ENCODE data around the gene PYGO2.

DNA sequence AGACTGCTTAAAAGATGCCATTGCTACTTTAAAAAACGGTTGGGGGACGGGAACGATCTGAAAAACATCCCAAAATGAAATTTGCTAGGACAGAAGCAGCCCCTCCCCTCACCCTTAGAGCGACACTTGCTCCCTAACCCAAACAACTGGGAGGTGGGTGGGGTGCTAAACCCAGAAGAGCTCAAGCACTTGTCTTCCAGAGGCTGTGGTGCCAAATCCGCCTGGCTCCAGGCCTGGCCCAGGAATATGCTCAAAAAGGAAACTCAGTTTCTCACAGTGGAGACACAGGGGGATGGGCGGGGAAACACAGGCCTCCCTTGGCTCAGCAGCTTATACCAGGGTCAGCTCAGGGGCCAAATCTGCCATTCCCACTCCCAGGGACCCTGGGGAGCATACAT, 5.0 kb downstream of the PYGO2 start:
- TF ChIP-seq, protein P1, sequence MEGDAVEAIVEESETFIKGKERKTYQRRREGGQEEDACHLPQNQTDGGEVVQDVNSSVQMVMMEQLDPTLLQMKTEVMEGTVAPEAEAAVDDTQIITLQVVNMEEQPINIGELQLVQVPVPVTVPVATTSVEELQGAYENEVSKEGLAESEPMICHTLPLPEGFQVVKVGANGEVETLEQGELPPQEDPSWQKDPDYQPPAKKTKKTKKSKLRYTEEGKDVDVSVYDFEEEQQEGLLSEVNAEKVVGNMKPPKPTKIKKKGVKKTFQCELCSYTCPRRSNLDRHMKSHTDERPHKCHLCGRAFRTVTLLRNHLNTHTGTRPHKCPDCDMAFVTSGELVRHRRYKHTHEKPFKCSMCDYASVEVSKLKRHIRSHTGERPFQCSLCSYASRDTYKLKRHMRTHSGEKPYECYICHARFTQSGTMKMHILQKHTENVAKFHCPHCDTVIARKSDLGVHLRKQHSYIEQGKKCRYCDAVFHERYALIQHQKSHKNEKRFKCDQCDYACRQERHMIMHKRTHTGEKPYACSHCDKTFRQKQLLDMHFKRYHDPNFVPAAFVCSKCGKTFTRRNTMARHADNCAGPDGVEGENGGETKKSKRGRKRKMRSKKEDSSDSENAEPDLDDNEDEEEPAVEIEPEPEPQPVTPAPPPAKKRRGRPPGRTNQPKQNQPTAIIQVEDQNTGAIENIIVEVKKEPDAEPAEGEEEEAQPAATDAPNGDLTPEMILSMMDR (conservative IDR thresholded peaks at IDR 0.05; ENCODE audit: low read length), result no peak
- TF ChIP-seq EZH2phosphoT487 (IDR thresholded peaks at IDR 0.05; ENCODE audit: borderline replicate concordance), result no peak
